Measurements from ENCODE around the gene PTPRU. TPM values are rescaled to one million over a fixed set of nuclear protein-coding genes. Genes with fewer than 3 reads are reported as not detected.

The PTPRU gene
- 39.7 TPM for total RNA-seq

GRCh38 chr1:29235955-29236711 lies at the start of gene PTPRU:
Gene PTPRU, plus strand, starts transcription at chr1:29236522. Its CDS starts 123 bp downstream, at chr1:29236645.

GRCh38 chr1:29230553-29231378 lies 5.6 kb upstream of the PTPRU start, which contains the start of gene MECR:
Gene MECR, minus strand, starts transcription at chr1:29230934. Its CDS starts 28 bp downstream, at chr1:29230906.

Other genes with a start within 250 kb of the PTPRU start
- gene TMEM200B, start 112.6 kb upstream of the PTPRU start, total RNA-seq: 1.8 TPM
- gene SRSF4, start 54.6 kb upstream of the PTPRU start, total RNA-seq: 49.1 TPM
- gene MECR, start 5.6 kb upstream of the PTPRU start, total RNA-seq: 29.1 TPM